Neuronal stem cell (in vitro differentiated cells): ENCODE measurements around the gene MANEAL.
A peak's percentile ranks its signal among the peaks of the same experiment; 100 is the strongest.

Source experiments
- DNase-seq: peaks from one replicate; pipeline ENCODE4 v3.0.0-alpha.2; 2013; ENCODE audit warnings: low spot score
- H2AFZ ChIP-seq: one replicate; pipeline ENCODE4 v1.6.1; 2013; ENCODE audit warnings: mild to moderate bottlenecking, low read length, inconsistent platforms
- H2AK5ac ChIP-seq: 2 replicates; pipeline ENCODE4 v1.6.1; 2013; ENCODE audit warnings: low read depth, mild to moderate bottlenecking, inconsistent platforms, low read length, moderate library complexity, mixed read lengths
- H2BK120ac ChIP-seq: 2 replicates; pipeline ENCODE4 v1.6.1; 2013; ENCODE audit warnings: low read depth, mild to moderate bottlenecking, inconsistent platforms, low read length, moderate library complexity, mixed read lengths
- H2BK12ac ChIP-seq: one replicate; pipeline ENCODE4 v1.6.1; 2013; ENCODE audit warnings: low read length, inconsistent platforms
- H2BK15ac ChIP-seq: 2 replicates; pipeline ENCODE4 v1.6.1; 2013; ENCODE audit warnings: mild to moderate bottlenecking, low read length, inconsistent platforms, mixed read lengths
- H2BK5ac ChIP-seq: one replicate; pipeline ENCODE4 v1.6.1; 2013; ENCODE audit warnings: inconsistent platforms, mild to moderate bottlenecking, low read length, moderate library complexity
- H3K14ac ChIP-seq: one replicate; pipeline ENCODE4 v1.6.1; 2013; ENCODE audit warnings: low read length, inconsistent platforms
- H3K18ac ChIP-seq: 2 replicates; pipeline ENCODE4 v1.6.1; 2013; ENCODE audit warnings: low read length, inconsistent platforms
- H3K23ac ChIP-seq: 2 replicates; pipeline ENCODE4 v1.6.1; 2013; ENCODE audit warnings: low read depth, mild to moderate bottlenecking, mixed read lengths, low read length, inconsistent platforms; ENCODE audit not compliant: poor library complexity
- H3K27ac ChIP-seq: replicated peaks from 3 replicates; pipeline ENCODE4 v1.5.1; 2013; ENCODE audit warnings: low read length, inconsistent platforms
- H3K27me3 ChIP-seq, 3 experiments: 2 replicates each; pipeline ENCODE4 v1.6.1; 2013; ENCODE audit warnings: low read length in 3 of 3, mild to moderate bottlenecking in 2 of 3, inconsistent platforms in 1 of 3, low read depth in 1 of 3, mixed read lengths in 1 of 3, moderate library complexity in 1 of 3; ENCODE audit not compliant: control insufficient read depth in 3 of 3, insufficient read depth in 3 of 3
- H3K36me3 ChIP-seq, 2 donors: replicated peaks in 1 of 2; 2 replicates each; pipeline ENCODE4 v1.6.1; 2013; ENCODE audit warnings: low read length in 2 of 2; ENCODE audit not compliant: control insufficient read depth in 2 of 2, insufficient read depth in 2 of 2
- H3K4ac ChIP-seq: 2 replicates; pipeline ENCODE4 v1.6.1; 2013; ENCODE audit warnings: inconsistent platforms, mild to moderate bottlenecking, low read length, moderate library complexity
- H3K4me1 ChIP-seq, 2 donors: 1 replicate in 1 of 2; 2 replicates in 1 of 2; pipeline ENCODE4 v1.6.1; 2013; ENCODE audit warnings: low read length in 2 of 2, low read depth in 1 of 2; ENCODE audit not compliant: control insufficient read depth in 2 of 2, insufficient read depth in 1 of 2
- H3K4me2 ChIP-seq: one replicate; pipeline ENCODE4 v1.6.1; 2013; ENCODE audit warnings: mild to moderate bottlenecking, low read length, inconsistent platforms; ENCODE audit not compliant: insufficient read depth, poor library complexity, severe bottlenecking
- H3K4me3 ChIP-seq, 2 donors: 2 replicates each; pipeline ENCODE4 v1.5.1; 2013; ENCODE audit warnings: low read length in 2 of 2, mild to moderate bottlenecking in 2 of 2, inconsistent platforms in 1 of 2, moderate library complexity in 1 of 2
- H3K79me1 ChIP-seq: one replicate; pipeline ENCODE4 v1.6.1; 2013; ENCODE audit warnings: low read depth, mild to moderate bottlenecking, inconsistent platforms, low read length, moderate library complexity
- H3K9ac ChIP-seq: one replicate; pipeline ENCODE4 v1.6.1; 2013; ENCODE audit warnings: mild to moderate bottlenecking, low read depth, low read length, inconsistent platforms; ENCODE audit not compliant: poor library complexity
- H3K9me3 ChIP-seq, 2 donors: replicated peaks in 1 of 2; 2 replicates each; pipeline versions ENCODE3 to v1.6.1; 2013; ENCODE audit warnings: low read length in 2 of 2, mild to moderate bottlenecking in 2 of 2, inconsistent platforms in 1 of 2, low read depth in 1 of 2, mixed read lengths in 1 of 2, moderate library complexity in 1 of 2; ENCODE audit not compliant: control insufficient read depth in 2 of 2, insufficient read depth in 1 of 2
- H4K8ac ChIP-seq: one replicate; pipeline ENCODE4 v1.6.1; 2013; ENCODE audit warnings: low read depth, mild to moderate bottlenecking, inconsistent platforms, low read length, moderate library complexity
- H4K91ac ChIP-seq: one replicate; pipeline ENCODE4 v1.6.1; 2013; ENCODE audit warnings: low read length, low read depth, mild to moderate bottlenecking, inconsistent platforms; ENCODE audit not compliant: poor library complexity
- WGBS, 2 donors: extraction: QIAGEN DNeasy Blood & Tissue Kit; methylation state at CpG; one replicate each; pipeline ENCODE4 v1.1.7; 2013; ENCODE audit warnings: missing lambda C conversion rate in 2 of 2, mixed read lengths in 1 of 2; ENCODE audit not compliant: insufficient read length in 2 of 2, insufficient replicate concordance in 1 of 2; ENCODE audit errors: extremely low coverage in 2 of 2; 5-methylcytosine and 5-hydroxymethylcytosine counted together

Gene MANEAL

DNA sequence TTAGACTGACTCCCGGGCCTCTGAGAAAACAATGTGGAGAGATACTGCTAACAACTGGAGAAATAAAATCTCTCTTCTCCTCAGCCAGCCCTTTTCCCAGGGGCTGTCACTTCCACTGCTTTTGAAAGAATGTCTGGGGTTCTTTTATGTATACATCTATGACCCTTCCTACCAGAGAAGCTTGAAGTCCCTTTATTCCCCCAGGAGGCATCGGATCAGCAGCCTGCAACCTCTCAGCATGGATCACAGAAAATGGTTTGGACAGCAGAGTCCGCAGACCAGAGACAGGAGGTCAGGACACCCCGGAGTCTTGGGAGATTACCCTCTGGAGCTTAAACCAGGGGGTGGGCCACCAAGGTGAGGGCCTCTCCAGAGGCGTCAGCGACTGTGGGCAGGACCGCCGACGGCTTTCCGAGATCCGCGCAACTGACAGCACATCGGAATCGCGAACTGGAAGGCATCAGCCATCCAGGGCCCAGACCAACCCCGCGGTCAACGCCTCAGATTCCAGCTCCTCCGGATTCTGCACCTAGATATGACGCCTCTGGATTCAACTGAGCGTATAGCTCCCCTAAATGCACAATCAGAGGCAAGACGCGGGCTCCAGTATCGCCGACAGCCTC lies 29.7 kb upstream of the MANEAL start:
- H3K4me1 ChIP-seq: peaks cover 4 to 8% of the 10 kb centered on the region in 2 donors
- H3K79me1 ChIP-seq: peaks cover 2% of the 10 kb centered on the region
- no peak overlapping the region for H2AFZ ChIP-seq
- no peak for DNase-seq
- no CpG with 5 or more reads among the region's 25 CpGs for WGBS, 2 donors
- no peak overlapping the region for H3K4ac ChIP-seq
- no peak overlapping the region for H2BK5ac ChIP-seq
- H2BK120ac ChIP-seq: no peak overlapping the region
- H3K14ac ChIP-seq: no peak overlapping the region
- H3K27ac ChIP-seq: no peak overlapping the region
- no peak overlapping the region for H2BK15ac ChIP-seq
- no peak overlapping the region for H2BK12ac ChIP-seq
- H3K36me3 ChIP-seq: no peaks in the 10 kb centered on the region
- H3K9me3 ChIP-seq: peaks cover 0 to 8% of the 10 kb centered on the region in 2 donors
- no peak overlapping the region for H4K91ac ChIP-seq
- peak overlapping the region; percentile 1 for H3K9ac ChIP-seq
- no peak overlapping the region for H2AK5ac ChIP-seq
- no peak overlapping the region for H4K8ac ChIP-seq
- no peak overlapping the region for H3K18ac ChIP-seq
- peak overlapping the region; percentile 39 for H3K23ac ChIP-seq
- H3K4me2 ChIP-seq: no peak overlapping the region
- H3K4me3 ChIP-seq: no peak overlapping the region
- H3K27me3 ChIP-seq: peaks cover 16 to 94% (median 75%) of the 10 kb centered on the region in 3 experiments

DNA sequence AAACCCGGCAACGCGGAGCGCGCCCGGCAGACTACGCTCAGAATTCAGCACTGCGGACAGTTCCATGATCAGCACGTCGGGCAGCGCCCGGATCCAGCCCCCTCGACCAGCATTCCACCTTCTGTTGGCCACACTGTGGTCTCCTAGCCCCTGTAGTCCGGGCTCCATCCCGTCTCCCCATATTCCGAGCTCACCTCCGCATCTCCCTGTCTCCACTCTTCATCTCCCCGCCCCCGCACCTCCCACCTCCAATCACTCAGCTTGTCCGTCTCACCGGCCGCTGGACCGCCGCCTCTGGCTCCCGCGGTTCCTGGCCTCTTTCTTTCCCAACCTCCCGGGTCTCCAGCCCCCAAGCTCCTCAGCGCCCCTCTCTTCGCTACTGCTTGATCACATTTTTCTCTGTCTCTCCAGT lies 29.2 kb upstream of the MANEAL start:
- no peak overlapping the region for H3K18ac ChIP-seq
- peaks cover 2% of the 10 kb centered on the region for H3K79me1 ChIP-seq
- peak overlapping the region; percentile 39 for H3K23ac ChIP-seq
- peaks cover 16 to 91% (median 70%) of the 10 kb centered on the region in 3 experiments for H3K27me3 ChIP-seq
- no peak overlapping the region for H3K9ac ChIP-seq
- no peaks in the 10 kb centered on the region for H3K36me3 ChIP-seq
- H2BK15ac ChIP-seq: no peak overlapping the region
- no CpG with 5 or more reads among the region's 29 CpGs for WGBS, 2 donors
- H4K8ac ChIP-seq: no peak overlapping the region
- no peak overlapping the region for H3K14ac ChIP-seq
- H2AK5ac ChIP-seq: no peak overlapping the region
- peaks cover 0 to 8% of the 10 kb centered on the region in 2 donors for H3K9me3 ChIP-seq
- H3K4me1 ChIP-seq: peaks cover 4 to 8% of the 10 kb centered on the region in 2 donors
- DNase-seq: peak; percentile 82
- H3K27ac ChIP-seq: no peak overlapping the region
- no peak overlapping the region for H2BK120ac ChIP-seq
- H3K4ac ChIP-seq: no peak overlapping the region
- H3K4me3 ChIP-seq: no peak overlapping the region
- H2BK12ac ChIP-seq: no peak overlapping the region
- H4K91ac ChIP-seq: no peak overlapping the region
- no peak overlapping the region for H3K4me2 ChIP-seq
- H2BK5ac ChIP-seq: no peak overlapping the region
- no peak overlapping the region for H2AFZ ChIP-seq

DNA sequence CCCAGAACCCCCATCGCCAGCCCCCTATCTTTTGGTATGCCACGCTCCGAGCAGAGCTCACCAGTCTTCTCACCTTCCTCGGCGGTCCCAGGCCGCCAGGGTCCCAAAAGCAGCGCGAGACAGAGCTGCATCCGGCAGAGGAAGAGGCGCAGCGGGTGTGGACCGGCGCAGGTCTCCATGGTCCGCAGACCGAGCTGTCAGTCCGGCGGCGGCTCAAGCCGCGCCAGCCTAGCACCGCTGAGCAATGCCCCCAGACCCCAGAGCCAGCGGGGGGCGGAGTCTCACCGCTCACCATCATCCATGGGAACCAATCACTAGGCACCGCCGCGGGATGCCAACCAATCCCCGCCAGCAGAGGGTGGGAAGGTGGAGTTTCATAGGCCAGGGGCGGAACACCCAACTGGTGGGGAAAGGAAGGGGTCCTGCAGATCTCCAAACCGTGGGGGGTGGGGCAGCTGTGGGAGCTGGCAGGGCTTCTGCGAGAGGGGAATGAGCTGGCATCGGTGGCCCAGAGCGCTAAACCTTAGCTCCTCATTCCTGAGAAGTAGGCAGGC lies 28.7 kb upstream of the MANEAL start, which contains the start of gene EPHA10:
EPHA10 (minus strand) TSS at position 233 of the 554 bp plus-strand sequence; CDS start at position 179, 54 bp downstream.
- H3K27ac ChIP-seq: no peak within 1 kb of the TSS

DNA sequence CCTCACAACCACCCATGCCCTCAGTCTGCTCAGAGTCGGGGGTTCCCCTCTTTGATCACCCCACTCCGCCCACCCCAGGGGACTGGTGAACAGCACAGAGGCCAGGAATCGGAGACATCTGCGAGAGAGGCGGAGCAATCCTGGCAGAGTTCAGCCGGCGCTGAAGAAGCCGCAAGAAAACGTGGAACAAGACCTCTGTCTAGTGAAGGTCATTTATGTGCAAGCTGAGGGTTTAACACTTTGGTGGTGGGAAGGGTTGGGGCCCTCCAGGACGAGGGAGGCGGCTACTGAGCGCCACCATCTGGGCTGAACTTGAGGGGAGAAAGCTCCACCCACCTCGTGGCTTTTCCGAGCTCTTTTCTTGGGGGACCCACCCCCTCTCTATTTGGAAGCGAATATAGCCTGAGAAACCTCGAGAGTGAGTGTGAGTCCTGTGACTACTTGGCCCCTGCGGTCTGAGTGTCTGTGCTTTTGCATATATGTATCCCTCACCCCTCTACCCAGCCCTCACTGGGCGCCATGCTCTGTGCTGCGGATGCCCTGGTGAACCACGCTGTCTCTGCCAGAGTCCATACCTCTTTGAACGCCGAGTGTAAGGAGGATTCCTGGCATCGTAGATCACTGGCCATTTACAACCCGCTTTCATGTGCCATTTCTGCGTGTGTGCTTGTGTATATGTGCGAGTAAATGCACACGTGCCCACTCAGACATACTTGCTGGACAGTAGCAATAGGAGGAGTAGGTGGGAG lies 27.6 kb upstream of the MANEAL start:
- Histone ChIP-seq H3K4ac (no peak overlapping the region), H4K91ac (no peak overlapping the region), H2BK12ac (no peak overlapping the region), H3K4me1 (peaks cover 4 to 8% of the 10 kb centered on the region in 2 donors), H4K8ac (peak overlapping the region; percentile 17), H2AK5ac (no peak overlapping the region), H3K14ac (peak overlapping the region; percentile 8), H2BK15ac (no peak overlapping the region), H3K4me3 (no peak overlapping the region), H3K9ac (peak overlapping the region; percentile 30), H3K9me3 (peaks cover 0 to 8% of the 10 kb centered on the region in 2 donors), H3K4me2 (no peak overlapping the region), H3K79me1 (peaks cover 2% of the 10 kb centered on the region), H2AFZ (peak overlapping the region; percentile 78), H3K27me3 (peaks cover 19 to 86% (median 65%) of the 10 kb centered on the region in 3 experiments), H3K36me3 (no peaks in the 10 kb centered on the region), H3K18ac (no peak overlapping the region), H2BK120ac (no peak overlapping the region), H3K27ac (no peak overlapping the region), H2BK5ac (no peak overlapping the region), H3K23ac (peak overlapping the region; percentile 65)
- WGBS, 2 donors: no CpG with 5 or more reads among the region's 27 CpGs
- DNase-seq: no peak

More for the DNA sequence above, 28.7 kb upstream of the MANEAL start, which contains the start of gene EPHA10:
- H2AFZ ChIP-seq: peak within 1 kb of the TSS; percentile 78
- H2AK5ac ChIP-seq: no peak within 1 kb of the TSS
- peaks cover 0 to 8% of the 10 kb centered on the region in 2 donors for H3K9me3 ChIP-seq
- H3K14ac ChIP-seq: peak within 1 kb of the TSS; percentile 66
- H3K36me3 ChIP-seq: no peaks in the 10 kb centered on the region
- H3K23ac ChIP-seq: peak within 1 kb of the TSS; percentile 65
- peak within 1 kb of the TSS in 1 of 2 donors; percentile 5 for H3K4me3 ChIP-seq
- no peak within 1 kb of the TSS for H2BK5ac ChIP-seq
- H3K79me1 ChIP-seq: peaks cover 2% of the 10 kb centered on the region
- peaks cover 4 to 8% of the 10 kb centered on the region in 2 donors for H3K4me1 ChIP-seq
- H3K4me2 ChIP-seq: no peak within 1 kb of the TSS
- no CpG with 5 or more reads among the region's 33 CpGs for WGBS, 2 donors
- no peak within 1 kb of the TSS for H4K8ac ChIP-seq
- no peak within 1 kb of the TSS for H3K18ac ChIP-seq
- H3K27me3 ChIP-seq: peaks cover 16 to 91% (median 69%) of the 10 kb centered on the region in 3 experiments
- no peak within 1 kb of the TSS for H3K4ac ChIP-seq
- no peak within 1 kb of the TSS for H4K91ac ChIP-seq
- H2BK15ac ChIP-seq: no peak within 1 kb of the TSS
- peak within 1 kb of the TSS; percentile 1 for H3K9ac ChIP-seq
- H2BK120ac ChIP-seq: no peak within 1 kb of the TSS
- no peak within 1 kb of the TSS for H2BK12ac ChIP-seq
- DNase-seq: no peak
